ENCODE results near the gene TMEM245.

TMEM245 gene

GRCh38 chr9:109168170-109168569 lies 48.4 kb upstream of the TMEM245 start:
- CTCF ChIA-PET: interaction anchor here (1.3 kb wide), 1 partner anchor 16 kb away, joined by 3 read pairs; no protein-coding TSS in a partner anchor
- no peak overlapping the region for H3K4me3 ChIP-seq (ENCODE audit: low read depth, low read length)
- TF ChIP-seq ZNF223 (tag by site-specific recombination; IDR thresholded peaks at IDR 0.05) (no peak), ZBTB20 (tag by site-specific recombination; IDR thresholded peaks at IDR 0.05) (no peak), ZNF184 (tag by site-specific recombination; IDR thresholded peaks at IDR 0.05) (no peak), GLI4 (tag by site-specific recombination; IDR thresholded peaks at IDR 0.05) (no peak)
- no peaks in the 10 kb centered on the region; the same call in 1 of the 2 replicates for H3K4me1 ChIP-seq (ENCODE audit: control insufficient read depth, insufficient read depth, low read length)
- H3K36me3 ChIP-seq (ENCODE audit: control insufficient read depth in 2 of 2, insufficient read depth in 1 of 2, low read length in 2 of 2): no peaks in the 10 kb centered on the region
- H3K27ac ChIP-seq (ENCODE audit: extremely low read depth, low read depth, low read length): no peak overlapping the region
- POLR2A ChIA-PET: interaction anchor here (0.5 kb wide), 1 partner anchor 43 kb away, joined by 3 read pairs; no protein-coding TSS in a partner anchor
- H3K9me3 ChIP-seq (ENCODE audit: control insufficient read depth, insufficient read depth, low read depth, low read length): no peaks in the 10 kb centered on the region

GRCh38 chr9:109167716-109168115 lies 48.0 kb upstream of the TMEM245 start:
- TF ChIP-seq SALL2 (tag by site-specific recombination; IDR thresholded peaks at IDR 0.05; ENCODE audit: borderline replicate concordance) (no peak), ZBTB21 (tag by site-specific recombination; IDR thresholded peaks at IDR 0.05) (no peak), ZNF830 (tag by site-specific recombination; IDR thresholded peaks at IDR 0.05; ENCODE audit: low read depth) (no peak), KLF7 (tag by site-specific recombination; IDR thresholded peaks at IDR 0.05; ENCODE audit: borderline replicate concordance) (no peak), ZNF692 (tag by site-specific recombination; IDR thresholded peaks at IDR 0.05) (no peak), ZNF211 (tag by site-specific recombination; IDR thresholded peaks at IDR 0.05; ENCODE audit: low read depth) (no peak), ZNF24 (tag by site-specific recombination; IDR thresholded peaks at IDR 0.05) (no peak), ZNF560 (tag by site-specific recombination; IDR thresholded peaks at IDR 0.05; ENCODE audit: borderline replicate concordance) (no peak), ZNF621 (tag by site-specific recombination; IDR thresholded peaks at IDR 0.05) (no peak), ZNF133 (tag by site-specific recombination; IDR thresholded peaks at IDR 0.05) (no peak), ZFP69B (tag by site-specific recombination; IDR thresholded peaks at IDR 0.05) (no peak), TCF7L2 (IDR thresholded peaks at IDR 0.05; ENCODE audit: borderline replicate concordance, low read depth, low read length) (no peak), ZNF148 (tag by site-specific recombination; IDR thresholded peaks at IDR 0.05; ENCODE audit: borderline replicate concordance) (no peak), TRIM28 (IDR thresholded peaks at IDR 0.05; ENCODE audit: borderline replicate concordance, low read length) (no peak)
- TF ChIP-seq, protein P1, sequence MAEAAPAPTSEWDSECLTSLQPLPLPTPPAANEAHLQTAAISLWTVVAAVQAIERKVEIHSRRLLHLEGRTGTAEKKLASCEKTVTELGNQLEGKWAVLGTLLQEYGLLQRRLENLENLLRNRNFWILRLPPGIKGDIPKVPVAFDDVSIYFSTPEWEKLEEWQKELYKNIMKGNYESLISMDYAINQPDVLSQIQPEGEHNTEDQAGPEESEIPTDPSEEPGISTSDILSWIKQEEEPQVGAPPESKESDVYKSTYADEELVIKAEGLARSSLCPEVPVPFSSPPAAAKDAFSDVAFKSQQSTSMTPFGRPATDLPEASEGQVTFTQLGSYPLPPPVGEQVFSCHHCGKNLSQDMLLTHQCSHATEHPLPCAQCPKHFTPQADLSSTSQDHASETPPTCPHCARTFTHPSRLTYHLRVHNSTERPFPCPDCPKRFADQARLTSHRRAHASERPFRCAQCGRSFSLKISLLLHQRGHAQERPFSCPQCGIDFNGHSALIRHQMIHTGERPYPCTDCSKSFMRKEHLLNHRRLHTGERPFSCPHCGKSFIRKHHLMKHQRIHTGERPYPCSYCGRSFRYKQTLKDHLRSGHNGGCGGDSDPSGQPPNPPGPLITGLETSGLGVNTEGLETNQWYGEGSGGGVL (tag by site-specific recombination; IDR thresholded peaks at IDR 0.05): no peak
- H3K36me3 ChIP-seq (ENCODE audit: control insufficient read depth in 2 of 2, insufficient read depth in 1 of 2, low read length in 2 of 2): no peaks in the 10 kb centered on the region
- POLR2A ChIA-PET: interaction anchor here (0.5 kb wide), 1 partner anchor 42 kb away, joined by 3 read pairs; no protein-coding TSS in a partner anchor
- H3K4me1 ChIP-seq (ENCODE audit: control insufficient read depth, insufficient read depth, low read length): no peaks in the 10 kb centered on the region; the same call in 1 of the 2 replicates
- CTCF ChIA-PET: interaction anchor here (0.6 to 1.3 kb wide), 2 partner anchors 15 to 307 kb away, joined by 3 read pairs; no protein-coding TSS in a partner anchor
- no peaks in the 10 kb centered on the region for H3K9me3 ChIP-seq (ENCODE audit: control insufficient read depth, insufficient read depth, low read depth, low read length)
- no peak overlapping the region for H3K4me3 ChIP-seq (ENCODE audit: low read depth, low read length)
- H3K27ac ChIP-seq (ENCODE audit: extremely low read depth, low read depth, low read length): no peak overlapping the region
